Measurements from ENCODE around the gene MCF2L2. TPM values are rescaled to one million over a fixed set of nuclear protein-coding genes. Genes with fewer than 3 reads are reported as not detected.

The MCF2L2 gene
- total and polyA plus RNA-seq, 9 donors = 0.12 to 2.2 (median 0.61) TPM

DNA sequence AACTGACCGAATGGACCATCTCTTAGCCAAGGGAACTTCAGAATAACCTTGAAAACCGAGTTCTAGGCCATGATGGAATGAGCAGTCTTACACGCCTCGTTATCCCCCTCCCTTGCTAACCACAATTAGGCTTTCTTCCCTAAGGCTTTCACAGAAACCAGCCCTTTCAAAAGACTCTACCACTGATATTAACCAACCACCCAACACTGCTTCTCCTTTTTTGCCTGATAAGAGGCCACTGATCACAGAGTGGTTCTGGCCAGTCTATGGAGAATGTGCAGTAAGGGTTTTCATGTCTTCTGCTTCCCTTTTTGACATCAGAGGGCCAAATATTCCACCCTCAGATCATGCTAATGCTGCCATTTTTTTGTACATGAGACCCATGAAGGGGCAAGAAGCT lies 59.3 kb downstream of the MCF2L2 start:
- Histone ChIP-seq H3K4me3 (no peak overlapping the region), H3K27me3 (no peaks in the 10 kb centered on the region), H3K36me3 (no peaks in the 10 kb centered on the region), H3K9me3 (no peaks in the 10 kb centered on the region), H3K4me1 (ENCODE audit: insufficient read depth) (no peaks in the 10 kb centered on the region), H3K27ac (no peak overlapping the region)
- 85 to 87% (median 87%) methylated on average over 4 of the region's 4 CpGs for WGBS, 3 donors
- intact Hi-C loops (cut with DNase I) = no loop called here
- TF ChIP-seq EP300 (IDR thresholded peaks at IDR 0.05) (no peak), POLR2A (IDR thresholded peaks at IDR 0.05) (no peak)
- TF ChIP-seq, protein P1, sequence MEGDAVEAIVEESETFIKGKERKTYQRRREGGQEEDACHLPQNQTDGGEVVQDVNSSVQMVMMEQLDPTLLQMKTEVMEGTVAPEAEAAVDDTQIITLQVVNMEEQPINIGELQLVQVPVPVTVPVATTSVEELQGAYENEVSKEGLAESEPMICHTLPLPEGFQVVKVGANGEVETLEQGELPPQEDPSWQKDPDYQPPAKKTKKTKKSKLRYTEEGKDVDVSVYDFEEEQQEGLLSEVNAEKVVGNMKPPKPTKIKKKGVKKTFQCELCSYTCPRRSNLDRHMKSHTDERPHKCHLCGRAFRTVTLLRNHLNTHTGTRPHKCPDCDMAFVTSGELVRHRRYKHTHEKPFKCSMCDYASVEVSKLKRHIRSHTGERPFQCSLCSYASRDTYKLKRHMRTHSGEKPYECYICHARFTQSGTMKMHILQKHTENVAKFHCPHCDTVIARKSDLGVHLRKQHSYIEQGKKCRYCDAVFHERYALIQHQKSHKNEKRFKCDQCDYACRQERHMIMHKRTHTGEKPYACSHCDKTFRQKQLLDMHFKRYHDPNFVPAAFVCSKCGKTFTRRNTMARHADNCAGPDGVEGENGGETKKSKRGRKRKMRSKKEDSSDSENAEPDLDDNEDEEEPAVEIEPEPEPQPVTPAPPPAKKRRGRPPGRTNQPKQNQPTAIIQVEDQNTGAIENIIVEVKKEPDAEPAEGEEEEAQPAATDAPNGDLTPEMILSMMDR (IDR thresholded peaks at IDR 0.05) = no peak
- DNase-seq = no peak

DNA sequence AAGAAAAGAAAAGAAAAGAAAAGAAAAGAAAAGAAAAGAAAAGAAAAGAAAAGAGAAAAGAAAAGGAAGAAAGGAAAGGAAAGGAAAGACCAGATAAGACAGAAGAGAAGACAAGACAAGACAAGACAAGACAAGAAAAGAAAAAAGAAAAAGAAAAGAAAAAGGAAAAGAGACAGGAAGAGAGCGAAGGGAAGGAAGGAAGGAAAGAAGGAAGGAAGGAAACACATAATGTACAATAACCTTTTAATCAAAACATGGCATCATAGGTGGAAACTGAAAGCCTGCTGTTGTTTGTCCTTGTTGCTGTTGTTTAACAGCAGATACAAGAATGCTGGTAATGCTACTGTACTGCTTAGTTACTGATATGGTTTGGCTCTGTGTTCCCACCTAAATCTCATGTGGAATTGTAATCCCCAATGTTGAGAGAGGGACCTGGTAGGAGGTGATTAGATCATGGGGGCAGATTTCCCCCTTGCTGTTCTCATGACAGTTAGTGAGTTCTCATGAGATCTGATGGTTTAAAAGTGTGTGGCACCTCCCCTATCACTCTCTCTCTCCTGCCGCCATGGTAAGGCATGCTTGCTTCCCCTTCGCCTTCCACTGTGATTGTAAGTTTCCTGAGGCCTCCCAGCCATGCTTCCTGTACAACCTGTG lies 67.3 kb downstream of the MCF2L2 start:
- intact Hi-C loops (cut with DNase I) = no loop called here
- Histone ChIP-seq H3K4me1 (ENCODE audit: insufficient read depth) (no peaks in the 10 kb centered on the region), H3K4me3 (no peak overlapping the region), H3K27ac (no peak overlapping the region), H3K36me3 (no peaks in the 10 kb centered on the region), H3K9me3 (no peaks in the 10 kb centered on the region), H3K27me3 (no peaks in the 10 kb centered on the region)
- no peak for DNase-seq
- WGBS, 3 donors = 93 to 95% (median 94%) methylated on average over 3 of the region's 3 CpGs
- no peak for TF ChIP-seq EP300 (IDR thresholded peaks at IDR 0.05)
- no peak for TF ChIP-seq POLR2A (IDR thresholded peaks at IDR 0.05)
- TF ChIP-seq, protein P1 (IDR thresholded peaks at IDR 0.05) = no peak

DNA sequence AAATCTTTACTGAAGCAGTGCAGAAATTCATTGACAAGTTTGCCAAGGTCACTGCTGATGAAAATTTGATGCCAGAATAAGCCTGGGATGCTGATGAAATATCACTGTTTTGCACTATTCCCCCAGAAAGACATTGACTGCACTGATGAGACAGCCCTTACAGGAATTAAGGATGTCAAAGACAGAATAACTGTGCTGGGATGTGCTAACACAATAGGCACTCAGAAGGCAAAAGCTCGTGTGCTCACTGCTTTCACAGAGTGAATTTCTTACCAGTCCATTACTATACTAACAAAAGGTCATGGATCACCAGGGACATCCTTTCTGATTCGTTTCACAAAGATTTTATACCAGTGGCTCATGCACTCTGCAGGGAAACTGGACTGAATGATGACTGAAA lies 69.4 kb downstream of the MCF2L2 start:
- WGBS, 3 donors = 45 to 52% (median 52%) methylated on average over 2 of the region's 2 CpGs
- DNase-seq = no peak
- Histone ChIP-seq H3K27ac (no peak overlapping the region), H3K36me3 (no peaks in the 10 kb centered on the region), H3K4me1 (ENCODE audit: insufficient read depth) (no peaks in the 10 kb centered on the region), H3K4me3 (no peak overlapping the region), H3K27me3 (no peaks in the 10 kb centered on the region), H3K9me3 (no peaks in the 10 kb centered on the region)
- TF ChIP-seq, protein P1 (IDR thresholded peaks at IDR 0.05) = no peak
- TF ChIP-seq POLR2A (IDR thresholded peaks at IDR 0.05) (no peak), EP300 (IDR thresholded peaks at IDR 0.05) (no peak)
- intact Hi-C loops (cut with DNase I) = no loop called here

DNA sequence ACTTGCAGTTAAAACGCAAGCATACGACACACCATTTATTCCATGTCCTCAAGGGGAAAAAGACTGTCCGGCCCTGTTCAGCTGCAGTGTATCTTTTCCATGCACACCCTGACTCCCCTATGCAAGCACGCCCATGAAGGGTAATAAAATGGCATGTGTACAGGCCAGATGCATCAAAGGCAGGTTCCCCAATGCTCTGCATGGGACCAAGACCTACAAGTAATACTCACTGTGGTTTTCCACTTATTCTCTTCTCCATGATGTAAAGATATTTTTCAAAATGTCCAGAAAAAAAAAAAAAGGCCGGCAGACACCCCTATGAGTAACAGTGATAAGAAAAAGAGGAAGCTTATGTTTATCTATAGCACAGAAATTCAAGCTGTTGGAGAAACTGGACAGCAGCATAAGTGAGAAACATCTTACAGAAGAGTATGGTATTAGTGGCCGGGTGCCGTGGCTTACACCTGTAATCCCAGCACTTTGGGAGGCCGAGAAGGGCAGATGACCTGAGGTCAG lies 70.8 kb downstream of the MCF2L2 start:
- intact Hi-C loops (cut with DNase I) = no loop called here
- H3K27me3 ChIP-seq = no peaks in the 10 kb centered on the region
- DNase-seq = no peak
- H3K9me3 ChIP-seq = no peaks in the 10 kb centered on the region
- no peak overlapping the region for H3K27ac ChIP-seq
- H3K36me3 ChIP-seq = no peaks in the 10 kb centered on the region
- H3K4me3 ChIP-seq = no peak overlapping the region
- no peaks in the 10 kb centered on the region for H3K4me1 ChIP-seq (ENCODE audit: insufficient read depth)
- TF ChIP-seq EP300 (IDR thresholded peaks at IDR 0.05) = no peak
- TF ChIP-seq POLR2A (IDR thresholded peaks at IDR 0.05) = no peak
- TF ChIP-seq, protein P1 (IDR thresholded peaks at IDR 0.05) = no peak
- WGBS, 3 donors = 87 to 93% (median 91%) methylated on average over 8 of the region's 8 CpGs
